ENCODE data around the gene EVC. TPM values are rescaled to one million over a fixed set of nuclear protein-coding genes. Genes with fewer than 3 reads are reported as not detected.

EVC gene
- total RNA-seq, 1 experiment from 2014 or later = not detected

- Histone ChIP-seq H3K36me3 (ENCODE audit: control insufficient read depth, insufficient read depth, low read length) (no peaks in the 10 kb centered on the region), H3K4me3 (ENCODE audit: low read depth, low read length) (no peak overlapping the region), H3K9me3 (no peaks in the 10 kb centered on the region), H3K27me3 (replicated peaks; ENCODE audit: control insufficient read depth, insufficient read depth, low read length) (no peaks in the 10 kb centered on the region; the same call in 1 of the 2 replicates), H3K4me1 (no peaks in the 10 kb centered on the region)
- ChIA-PET POLR2A (no interaction called here), CTCF (interaction anchor here (0.6 to 1.2 kb wide), 3 partner anchors 9 to 353 kb away, joined by 3 to 4 read pairs (median 3); no protein-coding TSS in a partner anchor)
- peaks cover 5% of the 10 kb centered on the region for H3K27me3 Mint-ChIP-seq (ENCODE audit: insufficient read depth, unreplicated experiment)
- no peak overlapping the region for H3K27ac Mint-ChIP-seq (ENCODE audit: unreplicated experiment)
- peak in 1 of 2 experiments; percentile 60 for DNase-seq
- H3K36me3 Mint-ChIP-seq (ENCODE audit: insufficient read depth, unreplicated experiment) = no peaks in the 10 kb centered on the region
- TF ChIP-seq CTCF (IDR thresholded peaks at IDR 0.05; ENCODE audit: insufficient read depth in 1 of 2, low read depth in 1 of 2, low read length in 1 of 2, severe bottlenecking in 1 of 2, unreplicated experiment in 1 of 2) = peak; percentile 55 to 60
- no TSS peak for BruUV-seq (replicated peaks)
- intact Hi-C loops (cut with micrococcal nuclease; ENCODE audit: unreplicated experiment) = loop anchor here (1.0 to 2.0 kb wide), 2 partner anchors 762 to 817 kb away; partner anchors contain the start of gene STK32B
- no peaks in the 10 kb centered on the region for H3K4me1 Mint-ChIP-seq (ENCODE audit: low read depth, unreplicated experiment)
- H3K4me3 Mint-ChIP-seq (ENCODE audit: unreplicated experiment) = no peak overlapping the region
- H3K9me3 Mint-ChIP-seq (ENCODE audit: unreplicated experiment) = no peaks in the 10 kb centered on the region
Observed at GRCh38 chr4:5812506-5813229, 101.7 kb downstream of the EVC start.

GRCh38 chr4:5813882-5814255 is 102.9 kb downstream of the EVC start:
- peaks cover 5% of the 10 kb centered on the region for H3K27me3 Mint-ChIP-seq (ENCODE audit: insufficient read depth, unreplicated experiment)
- Histone ChIP-seq H3K4me3 (ENCODE audit: low read depth, low read length) (no peak overlapping the region), H3K4me1 (no peaks in the 10 kb centered on the region), H3K36me3 (ENCODE audit: control insufficient read depth, insufficient read depth, low read length) (no peaks in the 10 kb centered on the region), H3K9me3 (no peaks in the 10 kb centered on the region), H3K27me3 (replicated peaks; ENCODE audit: control insufficient read depth, insufficient read depth, low read length) (no peaks in the 10 kb centered on the region; the same call in 1 of the 2 replicates)
- H3K4me1 Mint-ChIP-seq (ENCODE audit: low read depth, unreplicated experiment) = no peaks in the 10 kb centered on the region
- POLR2A ChIA-PET = no interaction called here
- DNase-seq = no peak
- H3K9me3 Mint-ChIP-seq (ENCODE audit: unreplicated experiment) = no peaks in the 10 kb centered on the region
- TF ChIP-seq CTCF (IDR thresholded peaks at IDR 0.05; ENCODE audit: insufficient read depth in 1 of 2, low read depth in 1 of 2, low read length in 1 of 2, severe bottlenecking in 1 of 2, unreplicated experiment in 1 of 2) = no peak
- no peak overlapping the region for H3K4me3 Mint-ChIP-seq (ENCODE audit: unreplicated experiment)
- no TSS peak for BruUV-seq (replicated peaks)
- no peaks in the 10 kb centered on the region for H3K36me3 Mint-ChIP-seq (ENCODE audit: insufficient read depth, unreplicated experiment)
- no peak overlapping the region for H3K27ac Mint-ChIP-seq (ENCODE audit: unreplicated experiment)
- CTCF ChIA-PET = interaction anchor here (1.2 kb wide), 1 partner anchor 354 kb away, joined by 3 read pairs; no protein-coding TSS in a partner anchor
- intact Hi-C loops (cut with micrococcal nuclease; ENCODE audit: unreplicated experiment) = loop anchor here (1.0 to 2.0 kb wide), 2 partner anchors 763 to 819 kb away; partner anchors contain the start of gene STK32B

GRCh38 chr4:5814421-5814820 is 103.4 kb downstream of the EVC start:
- H3K27me3 Mint-ChIP-seq (ENCODE audit: insufficient read depth, unreplicated experiment) = peaks cover 5% of the 10 kb centered on the region
- H3K27me3 ChIP-seq (replicated peaks; ENCODE audit: control insufficient read depth, insufficient read depth, low read length) = no peaks in the 10 kb centered on the region; the same call in 1 of the 2 replicates
- POLR2A ChIA-PET = no interaction called here
- no peaks in the 10 kb centered on the region for H3K9me3 Mint-ChIP-seq (ENCODE audit: unreplicated experiment)
- BruUV-seq (replicated peaks) = no TSS peak
- no peak overlapping the region for H3K4me3 Mint-ChIP-seq (ENCODE audit: unreplicated experiment)
- no peak overlapping the region for H3K4me3 ChIP-seq (ENCODE audit: low read depth, low read length)
- H3K27ac Mint-ChIP-seq (ENCODE audit: unreplicated experiment) = no peak overlapping the region
- no peak for DNase-seq
- intact Hi-C loops (cut with micrococcal nuclease; ENCODE audit: unreplicated experiment) = no loop called here
- H3K36me3 ChIP-seq (ENCODE audit: control insufficient read depth, insufficient read depth, low read length) = no peaks in the 10 kb centered on the region
- H3K4me1 ChIP-seq = no peaks in the 10 kb centered on the region
- H3K36me3 Mint-ChIP-seq (ENCODE audit: insufficient read depth, unreplicated experiment) = no peaks in the 10 kb centered on the region
- H3K9me3 ChIP-seq = no peaks in the 10 kb centered on the region
- CTCF ChIA-PET = no interaction called here
- TF ChIP-seq CTCF (IDR thresholded peaks at IDR 0.05; ENCODE audit: insufficient read depth in 1 of 2, low read depth in 1 of 2, low read length in 1 of 2, severe bottlenecking in 1 of 2, unreplicated experiment in 1 of 2) = no peak
- H3K4me1 Mint-ChIP-seq (ENCODE audit: low read depth, unreplicated experiment) = no peaks in the 10 kb centered on the region

Measured in Caco-2 (cell line).